Body of pancreas (tissue), 4 donors: ENCODE data around the gene UBAP1. TPM values are rescaled to one million over a fixed set of nuclear protein-coding genes. Genes with fewer than 3 reads are reported as not detected.

Experiments used
- ATAC-seq: fragments of 150-250 bp; one replicate; pipeline ENCODE4 v1.9.1; 2016
- DNase-seq, 4 donors: peaks; one replicate each; pipeline ENCODE4 v3.0.0-alpha.2; 2019
- H3K27ac ChIP-seq, 4 donors: fragments of 200-600 bp; sonication (generic); 1 replicate in 3 of 4; 2 replicates in 1 of 4; pipeline versions ENCODE4 v1.5.1 to v1.6.1; 2016 to 2019; ENCODE audit warnings: mild to moderate bottlenecking in 1 of 4, mixed read lengths in 1 of 4, moderate library complexity in 1 of 4
- H3K27me3 ChIP-seq, 2 donors: fragments of 200-600 bp; sonication (generic); one replicate each; pipeline ENCODE4 v1.6.0; 2016; ENCODE audit warnings: mild to moderate bottlenecking in 1 of 2
- H3K36me3 ChIP-seq, 2 donors: fragments of 200-600 bp; sonication (generic); replicated peaks in 1 of 2; 2 replicates each; pipeline ENCODE4 v1.5.1; 2016; ENCODE audit warnings: low read depth in 2 of 2; ENCODE audit not compliant: insufficient read depth in 1 of 2
- H3K4me1 ChIP-seq: fragments of 200-600 bp; sonication (generic); one replicate; pipeline ENCODE4 v1.6.0; 2016
- H3K4me3 ChIP-seq, 2 donors: fragments of 200-600 bp; sonication (generic); 1 replicate in 1 of 2; 2 replicates in 1 of 2; pipeline ENCODE4 v1.5.1; 2016 to 2019
- H3K9me3 ChIP-seq, 3 donors: fragments of 200-600 bp; sonication (generic); 1 replicate in 2 of 3; 2 replicates in 1 of 3; pipeline ENCODE4 v1.5.1; 2016
- CTCF ChIP-seq, 7 experiments: fragments of 450-650 bp in 4 of 7; fragments of 200-600 bp in 3 of 7; sonication (generic) in 3 of 7; IDR thresholded peaks; one replicate each; pipeline ENCODE4 v1.5.1; 2016 to 2019; ENCODE audit warnings: antibody characterized with exemption in 7 of 7
- POLR2A ChIP-seq, 3 donors: fragments of 450-650 bp; IDR thresholded peaks; one replicate each; pipeline ENCODE4 v1.6.1; 2016; ENCODE audit warnings: antibody characterized with exemption in 3 of 3, mild to moderate bottlenecking in 2 of 3
- WGBS, 2 donors: methylation state at CpG; one replicate each; pipeline ENCODE4 v1.1.5; 2017; 5-methylcytosine and 5-hydroxymethylcytosine counted together
- intact Hi-C: fragments of 100-400 bp; cut with DNase I; formaldehyde crosslinking; loops from one replicate; pipeline ENCODE4 v1.15.1; 2023
- total RNA-seq, 2 donors: library from RNA; depleted of rRNA; stranded (reverse); fragments of >200 nt; gene quantifications; one replicate each; pipeline ENCODE4 v1.1.0, GENCODE V29; 2016

UBAP1 gene
- total RNA-seq, 2 donors from 2014 or later: 18.9 to 19.1 TPM

- 62 to 82% methylated on average over 3 of the region's 3 CpGs for WGBS, 2 donors
- no peaks in the 10 kb centered on the region for H3K9me3 ChIP-seq
- no peak for ATAC-seq
- intact Hi-C loops: no loop called here
- H3K27ac ChIP-seq: no peak overlapping the region
- H3K36me3 ChIP-seq: no peaks in the 10 kb centered on the region
- peaks cover 10% of the 10 kb centered on the region for H3K4me1 ChIP-seq
- H3K27me3 ChIP-seq: no peaks in the 10 kb centered on the region
- H3K4me3 ChIP-seq: no peak overlapping the region
- DNase-seq: no peak
- TF ChIP-seq CTCF (IDR thresholded peaks at IDR 0.05) (no peak), POLR2A (IDR thresholded peaks at IDR 0.05) (no peak)
These were observed 2.8 kb upstream of the UBAP1 start for GRCh38 chr9:34176089-34176488.

GRCh38 chr9:34177593-34178435 is 1.0 kb upstream of the UBAP1 start:
- Histone ChIP-seq H3K36me3 (no peaks in the 10 kb centered on the region), H3K27ac (peak overlapping the region; percentile 90 to 99 (median 96)), H3K27me3 (no peaks in the 10 kb centered on the region), H3K4me1 (peaks cover 10% of the 10 kb centered on the region), H3K9me3 (no peaks in the 10 kb centered on the region), H3K4me3 (peak overlapping the region; percentile 58 to 65)
- no peak for DNase-seq
- 52 to 56% methylated on average over 17 of the region's 17 CpGs for WGBS, 2 donors
- intact Hi-C loops: no loop called here
- TF ChIP-seq POLR2A (IDR thresholded peaks at IDR 0.05) (no peak), CTCF (IDR thresholded peaks at IDR 0.05) (no peak)
- ATAC-seq: no peak

GRCh38 chr9:34179213-34180136 is 632 bp downstream of the UBAP1 start:
- WGBS, 2 donors: 2 to 3% methylated on average over 30 of the region's 30 CpGs
- peaks cover 10% of the 10 kb centered on the region for H3K4me1 ChIP-seq

More at GRCh38 chr9:34179213-34180136, 632 bp downstream of the UBAP1 start:
- intact Hi-C loops: no loop called here
- TF ChIP-seq CTCF (IDR thresholded peaks at IDR 0.05) (no peak), POLR2A (IDR thresholded peaks at IDR 0.05) (peak in 1 of 3 donors; percentile 5)
- Histone ChIP-seq H3K9me3 (no peaks in the 10 kb centered on the region), H3K36me3 (no peaks in the 10 kb centered on the region), H3K27me3 (no peaks in the 10 kb centered on the region), H3K27ac (peak overlapping the region; percentile 90 to 99 (median 96)), H3K4me3 (peak overlapping the region; percentile 58 to 65)
- DNase-seq (peak in 2 of 4 donors; percentile 42 to 54), ATAC-seq (peak; percentile 43)
